ENCODE measurements around the gene AFAP1L1. TPM values are rescaled to one million over a fixed set of nuclear protein-coding genes. Genes with fewer than 3 reads are reported as not detected.

Gene AFAP1L1
- total RNA-seq, result under 1 TPM in 3 of 5 experiments, not detected in 2; 0.08 to 0.76 (median 0.49) TPM
- polyA plus RNA-seq, result 1 to 10 TPM in 1 of 2 donors, under 1 TPM in 1; 0.18 to 1.1 TPM
- total RNA-seq, result 3.9 reads per million, percentile 20 among the genes with 10 or more reads in this experiment

DNA sequence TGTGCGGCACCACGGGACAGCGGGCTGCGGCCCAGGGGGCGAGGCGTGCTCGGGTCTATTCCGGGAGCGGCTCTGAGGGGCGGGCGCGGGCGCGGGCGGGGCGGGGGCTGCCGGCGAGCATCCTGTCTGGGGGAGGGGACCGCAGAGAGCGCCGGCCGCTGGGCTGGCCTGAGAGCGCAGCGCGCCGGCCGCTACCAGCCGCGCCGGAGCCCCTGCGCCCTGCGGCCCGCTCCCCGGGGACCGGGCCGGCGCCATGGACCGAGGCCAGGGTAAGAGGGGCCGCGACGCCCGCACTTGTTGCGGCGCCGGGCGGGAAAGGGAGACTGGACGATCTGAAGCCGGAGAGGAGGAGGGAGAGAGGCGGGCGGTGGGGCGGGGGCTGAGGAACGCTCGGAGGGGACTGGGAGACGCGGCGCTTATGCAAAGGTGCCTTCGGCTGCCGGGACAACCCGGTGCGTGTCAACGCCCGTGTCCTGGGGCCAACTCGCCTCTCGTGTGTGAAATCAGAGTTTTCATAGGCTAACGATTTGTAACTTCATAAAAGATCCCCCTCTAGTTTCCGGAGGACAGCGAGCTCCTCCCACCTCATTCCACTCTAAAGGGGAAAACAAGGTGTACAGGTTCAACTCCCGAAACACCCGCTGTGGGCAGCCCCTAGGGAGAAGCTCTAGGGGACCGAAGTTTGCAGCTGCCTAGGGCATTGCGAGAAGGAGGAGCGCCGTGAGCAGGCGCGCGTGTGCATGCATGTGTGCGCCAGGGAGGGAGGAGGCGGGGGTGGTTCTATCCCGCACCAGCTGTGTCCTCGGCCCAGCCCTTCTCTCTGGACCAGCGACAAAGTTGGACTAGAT lies at the start of gene AFAP1L1:
TSS of gene AFAP1L1 (plus strand) at position 144 of the 848 bp plus-strand sequence. CDS start at position 254, 110 bp downstream.
- Mint-ChIP-seq H3K4me3 (peak within 1 kb of the TSS; percentile 85 to 94 (median 90)), H3K27ac (peak within 1 kb of the TSS in 4 of 9 donors; percentile 59 to 90 (median 68)), H3K9me3 (peaks cover 0 to 22% (median 3%) of the 10 kb centered on the region in 11 donors), H3K4me1 (peaks cover 7 to 13% (median 9%) of the 10 kb centered on the region in 7 donors), H3K36me3 (peaks cover 0 to 5% (median 3%) of the 10 kb centered on the region in 5 donors), H3K27me3 (peaks cover 17 to 78% (median 36%) of the 10 kb centered on the region in 5 donors)
- Histone ChIP-seq H3K4me1 (ENCODE audit: control insufficient read depth in 2 of 2, insufficient read depth in 2 of 2, low read length in 2 of 2) (no peaks in the 10 kb centered on the region), H3K27ac (ENCODE audit: low read depth, low read length) (no peak within 1 kb of the TSS), H3K27me3 (ENCODE audit: control insufficient read depth in 2 of 2, insufficient read depth in 2 of 2, low read length in 2 of 2) (peaks cover 0 to 3% of the 10 kb centered on the region in 2 donors), H3K36me3 (ENCODE audit: control insufficient read depth in 2 of 3, insufficient read depth in 3 of 3, low read length in 3 of 3) (no peaks in the 10 kb centered on the region), H3K4me3 (ENCODE audit: low read length) (peak within 1 kb of the TSS; percentile 55), H3K9me3 (ENCODE audit: control insufficient read depth in 2 of 3, low read length in 3 of 3) (peaks cover 0 to 5% (median 0%) of the 10 kb centered on the region in 3 experiments)
- ATAC-seq, result peak; percentile 51
- POLR2A ChIA-PET, result interaction anchor here (0.9 kb wide), 1 partner anchor 9 kb away, joined by 3 read pairs; no protein-coding TSS in a partner anchor
- DNase-seq, result peak in 6 of 9 donors; percentile 8 to 31 (median 25)
- intact Hi-C loops (cut with micrococcal nuclease), result loop anchor here in 1 of 2 donors (1.0 kb wide), 1 partner anchor 26 kb away; no protein-coding TSS in a partner anchor
- CTCF ChIA-PET, result interaction anchor here (0.6 to 1.1 kb wide), 7 partner anchors 32 to 537 kb away, joined by 3 to 5 read pairs (median 3); partner anchors contain the start of gene ABLIM3

- H3K4me3 Mint-ChIP-seq, result no peak overlapping the region
- H3K4me1 ChIP-seq (ENCODE audit: control insufficient read depth in 2 of 2, insufficient read depth in 2 of 2, low read length in 2 of 2), result no peaks in the 10 kb centered on the region
- H3K9me3 ChIP-seq (ENCODE audit: control insufficient read depth in 2 of 3, low read length in 3 of 3), result no peaks in the 10 kb centered on the region
- intact Hi-C loops (cut with micrococcal nuclease), result no loop called here
- no peak overlapping the region for H3K27ac ChIP-seq (ENCODE audit: low read depth, low read length)
- no peak for DNase-seq
- no peak overlapping the region for H3K4me3 ChIP-seq (ENCODE audit: low read length)
- no peaks in the 10 kb centered on the region for H3K9me3 Mint-ChIP-seq
- H3K27ac Mint-ChIP-seq, result no peak overlapping the region
- ChIA-PET POLR2A (interaction anchor here (1.1 kb wide), 1 partner anchor 17 kb away, joined by 3 read pairs; no protein-coding TSS in a partner anchor), CTCF (interaction anchor here (0.6 to 2.4 kb wide), 6 partner anchors 11 to 1919 kb away, joined by 3 to 10 read pairs (median 4); partner anchors contain the start of gene ABLIM3)
- H3K4me1 Mint-ChIP-seq, result peaks cover 0 to 3% (median 0%) of the 10 kb centered on the region in 7 donors
- H3K36me3 Mint-ChIP-seq, result no peaks in the 10 kb centered on the region
- ATAC-seq, result peak; percentile 34
- H3K36me3 ChIP-seq (ENCODE audit: control insufficient read depth in 2 of 3, insufficient read depth in 3 of 3, low read length in 3 of 3), result no peaks in the 10 kb centered on the region
- peaks cover 0 to 4% (median 2%) of the 10 kb centered on the region in 5 donors for H3K27me3 Mint-ChIP-seq
- no peaks in the 10 kb centered on the region for H3K27me3 ChIP-seq (ENCODE audit: control insufficient read depth in 2 of 2, insufficient read depth in 2 of 2, low read length in 2 of 2)
Observed at GRCh38 chr5:149223081-149223848, 48.4 kb upstream of the AFAP1L1 start.

GRCh38 chr5:149224282-149224681 lies 47.4 kb upstream of the AFAP1L1 start:
- Mint-ChIP-seq H3K9me3 (no peaks in the 10 kb centered on the region), H3K27ac (no peak overlapping the region), H3K36me3 (no peaks in the 10 kb centered on the region), H3K4me3 (no peak overlapping the region), H3K27me3 (peaks cover 0 to 6% (median 4%) of the 10 kb centered on the region in 5 donors), H3K4me1 (peaks cover 0 to 4% (median 2%) of the 10 kb centered on the region in 7 donors)
- Histone ChIP-seq H3K27ac (ENCODE audit: low read depth, low read length) (no peak overlapping the region), H3K27me3 (ENCODE audit: control insufficient read depth in 2 of 2, insufficient read depth in 2 of 2, low read length in 2 of 2) (no peaks in the 10 kb centered on the region), H3K36me3 (ENCODE audit: control insufficient read depth in 2 of 3, insufficient read depth in 3 of 3, low read length in 3 of 3) (no peaks in the 10 kb centered on the region), H3K9me3 (ENCODE audit: control insufficient read depth in 2 of 3, low read length in 3 of 3) (no peaks in the 10 kb centered on the region), H3K4me3 (ENCODE audit: low read length) (no peak overlapping the region), H3K4me1 (ENCODE audit: control insufficient read depth in 2 of 2, insufficient read depth in 2 of 2, low read length in 2 of 2) (no peaks in the 10 kb centered on the region)
- DNase-seq (no peak), ATAC-seq (no peak)
- CTCF ChIA-PET, result interaction anchor here (2.2 to 2.4 kb wide), 2 partner anchors 12 to 82 kb away, joined by 9 to 10 read pairs; partner anchors contain the start of gene ABLIM3
- intact Hi-C loops (cut with micrococcal nuclease), result loop anchor here in 1 of 2 donors (2.0 kb wide), 1 partner anchor 41 kb away; no protein-coding TSS in a partner anchor
- POLR2A ChIA-PET, result no interaction called here

DNA sequence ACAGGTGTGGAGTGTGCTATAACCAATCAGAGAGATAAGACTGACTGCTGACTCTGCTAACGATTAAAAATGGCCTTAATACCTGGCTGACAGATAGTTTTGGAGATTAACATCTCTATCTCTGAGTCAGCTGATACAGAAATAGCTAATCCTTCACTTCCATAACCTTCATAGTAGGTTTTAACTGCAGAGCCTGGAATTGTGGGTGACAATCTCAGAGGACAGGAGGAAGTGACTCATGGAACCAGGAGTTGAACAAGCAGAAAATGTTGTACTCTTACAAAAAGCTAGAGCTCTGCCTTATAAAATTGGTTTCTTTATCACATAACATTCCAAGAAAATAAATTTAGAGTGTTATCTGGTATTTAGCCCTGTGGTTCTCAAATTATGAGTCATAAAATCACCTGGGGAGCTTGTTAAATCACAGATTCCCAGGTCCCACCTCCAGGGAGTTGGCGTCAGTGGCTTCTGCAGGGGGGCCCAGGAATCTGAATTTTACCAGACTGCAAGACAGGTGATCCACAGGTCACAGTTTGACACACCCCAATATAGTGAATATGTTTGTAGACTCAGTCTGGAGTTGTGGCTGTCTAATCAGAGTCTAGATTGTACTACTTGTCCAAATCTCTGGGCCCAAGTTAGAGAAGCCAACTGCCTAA lies 44.4 kb upstream of the AFAP1L1 start:
- no peaks in the 10 kb centered on the region for H3K9me3 Mint-ChIP-seq
- H3K27ac Mint-ChIP-seq, result no peak overlapping the region
- Histone ChIP-seq H3K4me1 (ENCODE audit: control insufficient read depth in 2 of 2, insufficient read depth in 2 of 2, low read length in 2 of 2) (no peaks in the 10 kb centered on the region), H3K36me3 (ENCODE audit: control insufficient read depth in 2 of 3, insufficient read depth in 3 of 3, low read length in 3 of 3) (no peaks in the 10 kb centered on the region), H3K4me3 (ENCODE audit: low read length) (no peak overlapping the region), H3K27ac (ENCODE audit: low read depth, low read length) (no peak overlapping the region), H3K27me3 (ENCODE audit: control insufficient read depth in 2 of 2, insufficient read depth in 2 of 2, low read length in 2 of 2) (no peaks in the 10 kb centered on the region), H3K9me3 (ENCODE audit: control insufficient read depth in 2 of 3, low read length in 3 of 3) (no peaks in the 10 kb centered on the region)
- H3K27me3 Mint-ChIP-seq, result peaks cover 4 to 6% (median 4%) of the 10 kb centered on the region in 5 donors
- intact Hi-C loops (cut with micrococcal nuclease), result no loop called here
- CTCF ChIA-PET, result no interaction called here
- H3K4me3 Mint-ChIP-seq, result no peak overlapping the region
- H3K36me3 Mint-ChIP-seq, result no peaks in the 10 kb centered on the region
- POLR2A ChIA-PET, result no interaction called here
- peaks cover 0 to 4% (median 2%) of the 10 kb centered on the region in 7 donors for H3K4me1 Mint-ChIP-seq
- DNase-seq, result no peak
- ATAC-seq, result no peak

DNA sequence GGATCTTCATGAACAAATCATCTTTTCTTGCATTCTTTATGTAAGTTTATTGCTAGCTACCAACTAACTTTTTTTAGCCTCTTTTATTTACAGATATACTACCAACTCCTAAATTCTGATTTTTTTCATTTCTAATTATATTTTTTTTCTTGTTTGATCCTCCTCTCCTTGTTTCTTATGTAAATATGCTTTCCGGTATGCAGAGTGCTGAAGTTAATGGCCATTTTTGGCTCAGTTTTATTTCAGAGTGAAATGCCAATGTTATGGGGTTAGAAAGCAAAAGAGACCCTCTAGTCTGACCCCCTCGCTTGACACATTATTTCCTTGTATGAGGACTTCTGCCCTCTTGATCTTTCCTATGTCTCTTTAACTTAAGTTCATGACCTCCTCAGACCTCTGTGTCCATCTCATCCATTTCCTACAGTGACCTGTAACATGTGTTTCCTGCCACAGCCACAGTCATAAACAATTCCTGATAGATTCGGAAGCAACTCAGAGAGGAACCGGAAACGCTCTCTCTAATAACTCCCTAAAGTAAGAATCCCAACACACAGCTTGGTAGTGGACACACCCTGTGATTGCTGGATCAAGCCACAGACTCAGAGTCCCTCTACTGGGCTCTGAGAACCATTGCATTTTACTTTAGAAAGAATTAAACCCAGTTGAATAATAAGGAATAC lies 42.9 kb upstream of the AFAP1L1 start:
- ATAC-seq, result no peak
- POLR2A ChIA-PET, result interaction anchor here (1.0 kb wide), 1 partner anchor 12 kb away, joined by 3 read pairs; no protein-coding TSS in a partner anchor
- H3K9me3 ChIP-seq (ENCODE audit: control insufficient read depth in 2 of 3, low read length in 3 of 3), result no peaks in the 10 kb centered on the region

More for the DNA sequence above, 42.9 kb upstream of the AFAP1L1 start:
- H3K36me3 ChIP-seq (ENCODE audit: control insufficient read depth in 2 of 3, insufficient read depth in 3 of 3, low read length in 3 of 3), result no peaks in the 10 kb centered on the region
- no peak overlapping the region for H3K4me3 ChIP-seq (ENCODE audit: low read length)
- CTCF ChIA-PET, result no interaction called here
- H3K36me3 Mint-ChIP-seq, result no peaks in the 10 kb centered on the region
- DNase-seq, result no peak
- H3K27me3 ChIP-seq (ENCODE audit: control insufficient read depth in 2 of 2, insufficient read depth in 2 of 2, low read length in 2 of 2), result no peaks in the 10 kb centered on the region
- no peak overlapping the region for H3K27ac Mint-ChIP-seq
- no peak overlapping the region for H3K27ac ChIP-seq (ENCODE audit: low read depth, low read length)
- H3K9me3 Mint-ChIP-seq, result no peaks in the 10 kb centered on the region
- H3K4me3 Mint-ChIP-seq, result no peak overlapping the region
- H3K27me3 Mint-ChIP-seq, result peaks cover 0 to 13% (median 6%) of the 10 kb centered on the region in 5 donors
- peaks cover 0 to 4% (median 2%) of the 10 kb centered on the region in 7 donors for H3K4me1 Mint-ChIP-seq
- H3K4me1 ChIP-seq (ENCODE audit: control insufficient read depth in 2 of 2, insufficient read depth in 2 of 2, low read length in 2 of 2), result no peaks in the 10 kb centered on the region
- intact Hi-C loops (cut with micrococcal nuclease), result no loop called here

All from naive thymus-derived CD4-positive, alpha-beta T cell (primary cell).